ENCODE data around the gene MDP1. TPM values are rescaled to one million over a fixed set of nuclear protein-coding genes. Genes with fewer than 3 reads are reported as not detected.

Gene MDP1
- total and polyA plus RNA-seq, 2 of the 8 experiments (the other 6 are each of a cell fraction or from before 2014, with no cell fraction given), result 17.7 to 32.2 TPM

GRCh38 chr14:24261969-24262327 is 46.1 kb upstream of the MDP1 start (continued):
- TF ChIP-seq CHD7 (IDR thresholded peaks at IDR 0.05; ENCODE audit: insufficient replicate concordance, low read length), result no peak
- no peak for TF ChIP-seq YY1 (IDR thresholded peaks at IDR 0.05; ENCODE audit: low read depth, low read length)
- no peak for TF ChIP-seq FOSL1 (IDR thresholded peaks at IDR 0.05; ENCODE audit: insufficient read depth, low read depth, low read length)
- no peak for TF ChIP-seq TEAD4 (IDR thresholded peaks at IDR 0.05; ENCODE audit: low read depth, low read length)
- TF ChIP-seq CTBP2 (IDR thresholded peaks at IDR 0.05; ENCODE audit: borderline replicate concordance, insufficient read depth, insufficient read length, low read length), result no peak
- no peak for TF ChIP-seq CREB1 (IDR thresholded peaks at IDR 0.05)
- no peak for TF ChIP-seq CHD1 (IDR thresholded peaks at IDR 0.05; ENCODE audit: low read depth, low read length)
- no peak for TF ChIP-seq JUN (IDR thresholded peaks at IDR 0.05; ENCODE audit: low read depth, low read length)
- no peak for TF ChIP-seq USF2 (IDR thresholded peaks at IDR 0.05; ENCODE audit: low read length)

All from H1 (cell line).